GM23248 (cell line): ENCODE data around the gene LRRC1.

Experiments
- EZH2 ChIP-seq: fragments of 200-600 bp; sonication (generic); IDR thresholded peaks from 2 replicates; pipeline ENCODE4 v1.6.1; 2018; ENCODE audit warnings: antibody characterized with exemption, mild to moderate bottlenecking; ENCODE audit not compliant: insufficient read depth, poor library complexity, severe bottlenecking
- EZH2phosphoT487 ChIP-seq: fragments of 200-600 bp; sonication (generic); IDR thresholded peaks from 2 replicates; pipeline ENCODE4 v1.6.1; 2018; ENCODE audit warnings: antibody characterized with exemption, moderate library complexity, mild to moderate bottlenecking, low read depth; ENCODE audit not compliant: insufficient read depth

DNA sequence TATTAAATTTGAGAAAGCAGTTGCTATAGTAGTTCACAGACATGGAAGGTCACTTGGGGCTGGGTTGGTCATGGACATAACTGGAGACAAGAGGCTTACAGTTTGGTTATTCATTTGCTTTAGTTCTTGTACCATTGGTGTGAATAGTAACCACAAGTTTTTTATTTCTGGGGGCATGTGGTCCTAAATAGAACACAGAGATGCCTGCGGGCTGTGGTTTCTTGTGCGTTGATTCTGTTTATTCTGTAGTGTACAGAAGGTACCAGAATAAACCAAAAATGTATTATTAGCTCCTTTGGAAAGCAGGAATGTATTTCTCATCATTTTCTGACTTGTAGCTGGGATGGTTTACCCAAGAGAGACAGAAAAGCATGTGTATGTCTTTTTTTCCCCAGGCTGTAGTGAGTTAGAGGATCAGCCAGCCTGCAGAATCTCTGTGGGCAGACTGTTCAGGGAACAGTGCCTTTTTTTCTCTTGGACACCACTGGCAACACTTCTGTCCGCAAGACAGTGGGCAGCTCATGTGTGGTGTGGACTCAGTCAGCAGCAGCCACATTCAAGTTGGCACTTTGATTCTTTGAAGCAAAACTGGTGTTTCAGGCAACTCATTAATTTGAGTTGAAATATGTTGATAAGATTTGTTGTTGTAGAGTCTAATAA, 122.1 kb downstream of the LRRC1 start:
- TF ChIP-seq EZH2phosphoT487 (no peak), EZH2 (no peak)
